Measurements from ENCODE around the gene TPD52L2.
"Not testable (repeated sequence)": the region's sequence is repeated elsewhere in the genome, so short reads cannot be mapped to it uniquely, and the experiment has no call there.

The TPD52L2 gene

DNA sequence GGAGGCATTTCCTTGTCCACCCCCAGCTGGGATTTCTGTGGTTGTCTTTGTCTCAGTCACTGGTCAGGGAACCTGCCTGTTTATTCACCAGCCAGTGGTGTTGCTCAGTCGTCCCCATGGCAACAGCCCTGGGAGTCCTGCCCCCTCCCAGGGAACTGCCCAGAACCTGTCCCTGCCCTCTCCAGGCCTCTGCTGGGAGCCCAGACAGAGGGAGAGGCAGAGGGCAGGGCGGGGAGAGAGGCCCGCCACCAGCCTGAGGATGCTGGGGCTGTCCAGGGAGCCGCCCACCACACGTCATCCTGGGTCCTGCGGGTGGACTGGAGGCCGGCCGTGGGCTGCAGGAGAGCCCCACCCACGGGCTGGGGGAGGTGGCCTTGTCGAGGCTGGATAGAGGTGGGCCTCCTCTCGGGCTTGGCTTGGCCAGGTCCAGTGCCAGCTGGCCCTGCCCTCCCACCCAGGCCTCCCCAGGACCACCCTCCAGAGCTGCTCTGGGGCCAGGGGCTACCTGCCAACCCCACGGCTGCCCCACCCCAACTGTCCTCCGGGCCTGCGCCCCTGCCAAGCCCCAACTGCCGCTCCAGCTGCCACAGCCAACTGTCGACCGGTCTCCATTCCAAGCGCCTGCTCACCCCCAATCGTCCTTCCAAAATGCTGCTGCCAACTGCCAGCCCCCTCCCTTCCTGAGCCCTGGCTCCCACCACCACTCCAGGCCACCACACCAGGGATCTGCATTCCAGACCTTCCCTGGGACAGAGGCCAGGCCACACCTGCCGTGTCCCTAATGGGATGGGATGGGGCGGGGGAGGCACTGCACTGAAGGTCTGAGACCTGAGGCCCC lies 29.8 kb upstream of the TPD52L2 start:
- DNase-seq (ENCODE audit: low read depth in 2 of 2): no peak

DNA sequence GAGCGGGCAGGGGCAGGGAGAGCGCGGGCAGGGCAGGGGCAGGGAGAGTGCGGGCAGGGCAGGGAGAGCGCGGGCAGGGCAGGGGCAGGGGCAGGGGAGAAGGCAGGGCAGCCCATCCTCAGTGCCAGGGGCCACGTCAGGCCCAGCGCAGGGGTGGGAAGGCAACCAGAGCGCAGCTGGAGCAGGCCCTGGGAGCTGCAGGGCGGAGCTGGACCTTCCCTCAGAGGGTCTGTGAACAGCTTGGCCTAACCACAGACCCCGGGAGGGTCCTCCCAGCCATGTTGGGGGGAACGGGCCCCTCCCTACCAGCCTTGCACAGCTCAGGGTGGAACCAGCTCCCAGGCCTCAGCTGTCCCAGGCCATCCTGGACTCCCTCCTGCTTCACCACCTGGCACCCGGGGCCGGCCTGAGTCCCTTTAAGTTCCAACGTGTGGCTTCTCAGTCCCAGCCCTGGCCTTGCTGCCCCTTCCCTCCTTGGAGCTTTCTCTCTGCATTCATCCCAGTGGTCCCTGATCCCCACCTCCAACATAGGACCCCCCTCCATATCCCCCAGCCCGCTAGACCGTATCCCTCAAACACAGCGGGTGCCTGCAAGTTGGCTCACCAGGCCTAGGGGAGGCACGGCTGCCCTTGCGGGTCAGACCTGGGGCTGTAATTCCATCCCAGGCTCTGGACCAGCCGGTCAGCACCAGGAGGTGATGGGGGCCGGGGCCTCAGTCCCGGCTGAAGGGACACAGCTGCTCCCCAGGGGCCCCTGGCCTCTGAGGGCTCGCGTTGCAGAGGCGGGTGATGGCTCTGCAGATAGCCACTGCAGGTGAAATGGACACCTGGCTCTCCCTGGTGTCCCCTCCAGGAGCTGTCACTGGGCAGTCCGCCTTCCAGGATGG lies 28.4 kb upstream of the TPD52L2 start:
- no peak for DNase-seq (ENCODE audit: low read depth in 2 of 2)

DNA sequence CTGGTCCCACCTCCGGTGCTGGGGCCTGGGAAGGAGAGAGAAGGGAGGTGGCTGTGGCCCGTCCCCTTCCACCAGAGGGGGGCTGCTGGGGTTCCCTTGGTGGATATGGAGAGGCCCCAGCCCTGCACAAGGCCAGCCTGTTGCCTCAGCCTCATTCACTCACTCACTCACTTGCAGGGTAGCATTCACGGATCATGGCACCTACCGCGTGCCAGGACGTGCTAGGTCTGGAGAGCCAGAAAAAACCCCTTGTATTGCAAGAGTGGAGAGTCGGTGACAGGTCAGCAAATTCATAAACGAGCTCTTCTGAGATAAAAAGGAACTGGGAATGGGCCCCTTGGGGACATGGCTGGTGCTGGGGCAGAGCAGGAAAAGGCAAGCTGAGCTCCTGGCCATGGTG lies 27.6 kb upstream of the TPD52L2 start:
- DNase-seq (ENCODE audit: low read depth in 2 of 2): no peak

DNA sequence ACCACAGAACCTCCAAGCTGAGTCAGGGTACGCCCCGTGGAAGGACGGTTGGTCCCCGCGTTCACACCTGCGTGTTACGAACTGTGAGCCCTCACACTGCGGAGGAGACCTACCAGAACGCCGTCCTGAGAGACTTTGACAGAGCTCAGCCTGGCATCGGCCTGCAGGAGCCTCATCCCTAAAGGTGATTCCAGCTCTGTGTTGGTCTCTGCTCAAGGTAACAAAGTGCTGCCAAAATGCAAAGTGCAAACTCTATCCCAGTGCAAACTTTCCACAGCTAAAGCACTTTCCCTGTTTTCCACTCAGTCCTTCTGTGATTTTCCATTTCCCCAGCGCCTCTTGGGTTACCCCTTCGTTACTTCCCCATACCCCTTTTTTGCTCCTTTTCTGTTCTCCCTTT lies 25.4 kb upstream of the TPD52L2 start:
- DNase-seq (ENCODE audit: low read depth in 2 of 2): no peak

DNA sequence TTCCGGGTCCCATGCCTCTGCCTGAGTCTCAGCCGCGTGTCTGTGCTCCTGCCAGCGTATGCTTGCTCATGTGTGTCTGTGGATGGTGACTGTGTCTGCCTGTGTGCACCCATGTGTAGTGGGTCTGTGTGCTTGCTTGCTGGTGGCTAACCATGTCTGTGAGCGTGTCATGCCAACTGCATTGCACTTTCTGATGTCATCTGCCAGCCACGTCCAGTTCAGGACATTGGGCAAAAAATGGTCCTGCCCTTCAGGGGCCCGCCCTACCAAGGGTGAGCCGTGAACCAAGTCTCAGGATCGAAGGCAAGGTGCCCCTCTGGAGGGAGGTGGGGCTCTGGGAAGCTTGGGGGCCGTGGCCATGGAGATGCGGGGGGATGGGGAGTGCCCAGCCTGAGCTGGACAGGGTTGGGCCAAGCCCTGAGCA lies 24.7 kb upstream of the TPD52L2 start:
- no peak for DNase-seq (ENCODE audit: low read depth in 2 of 2)

DNA sequence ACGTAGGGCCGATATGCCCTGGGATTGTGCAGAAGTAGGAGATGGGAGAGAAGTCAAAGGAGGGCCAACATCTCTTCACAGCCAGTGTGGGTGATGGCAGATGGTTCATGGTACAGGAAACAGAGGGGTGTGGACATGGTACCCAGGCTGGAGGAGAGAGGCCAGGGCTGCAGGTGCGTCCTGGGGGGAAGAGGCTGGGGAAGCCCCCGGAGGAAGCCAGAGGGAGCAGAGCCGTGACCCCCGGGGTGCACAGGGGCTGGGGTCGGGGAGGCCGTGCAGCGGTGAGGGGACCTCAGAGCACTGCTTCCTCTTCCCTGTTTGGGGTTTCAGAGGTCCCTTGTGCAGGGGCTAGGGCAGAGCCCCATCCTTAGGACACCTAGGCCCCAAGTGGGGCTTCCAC lies 22.8 kb upstream of the TPD52L2 start:
- no peak for DNase-seq (ENCODE audit: low read depth in 2 of 2)

DNA sequence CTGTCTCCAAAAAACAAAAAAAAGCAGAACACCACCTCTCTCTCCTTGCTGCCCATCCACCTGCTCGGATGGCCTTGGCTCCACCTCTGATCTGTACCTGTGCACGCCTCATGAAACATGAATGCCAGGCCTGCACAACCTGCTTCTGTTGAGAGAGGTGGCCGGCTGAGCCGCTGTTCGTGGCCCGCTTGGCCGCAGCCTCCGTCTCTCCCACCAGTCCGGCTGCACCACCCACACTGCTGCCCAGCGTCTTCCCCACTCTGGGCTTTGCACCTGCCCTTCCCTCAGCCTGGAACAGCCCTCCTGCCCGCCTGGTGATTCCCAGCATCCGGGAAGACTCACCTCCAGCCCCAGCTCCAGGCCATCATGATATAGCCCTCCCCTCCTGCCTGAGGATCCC lies 21.8 kb upstream of the TPD52L2 start:
- no peak for DNase-seq (ENCODE audit: low read depth in 2 of 2)

DNA sequence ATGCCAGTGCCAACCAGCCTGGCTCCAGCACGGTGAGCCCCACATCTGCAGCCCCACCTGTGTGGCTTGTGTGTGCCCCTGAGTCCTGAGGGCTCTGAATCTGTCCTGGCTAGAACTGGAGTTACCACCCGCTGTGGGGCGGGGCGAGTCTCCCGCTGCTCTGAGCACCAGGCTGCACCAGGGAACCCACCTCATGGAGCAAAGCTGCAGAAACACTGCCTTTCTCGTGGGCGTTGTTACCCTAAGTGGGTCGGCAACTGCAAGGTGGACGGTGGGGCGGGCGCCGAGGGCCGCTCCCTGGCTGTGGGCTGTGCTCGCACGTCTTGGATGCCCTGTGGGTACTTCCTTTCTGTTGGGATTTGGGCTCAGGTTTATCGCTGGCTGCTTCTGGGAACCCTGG lies 21.3 kb upstream of the TPD52L2 start:
- no peak for DNase-seq (ENCODE audit: low read depth in 2 of 2)

DNA sequence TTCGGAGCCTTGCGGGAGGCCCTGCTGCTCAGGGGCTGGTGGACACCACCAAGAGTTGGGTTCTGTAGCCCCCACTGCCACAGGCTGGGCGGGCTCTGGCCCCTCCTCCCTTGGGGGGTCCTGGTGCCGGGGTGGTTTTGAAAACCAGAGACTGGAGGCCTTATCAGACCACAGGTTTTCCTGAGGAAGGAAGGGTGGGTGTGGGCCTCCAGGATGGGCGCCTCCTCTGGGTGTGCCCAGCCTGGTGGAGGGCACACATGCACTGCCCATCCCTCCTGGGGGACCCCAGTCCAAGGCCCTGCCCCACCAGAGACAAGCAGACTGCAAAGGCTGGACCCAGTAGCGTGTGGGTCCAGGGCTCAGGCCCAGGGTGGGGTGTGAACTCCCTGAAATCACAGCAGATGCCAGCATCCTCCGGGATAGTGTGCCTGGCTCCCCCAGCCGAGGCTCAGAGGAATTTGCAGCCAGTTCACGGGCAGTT lies 20.5 kb upstream of the TPD52L2 start:
- DNase-seq (ENCODE audit: low read depth in 2 of 2): no peak

DNA sequence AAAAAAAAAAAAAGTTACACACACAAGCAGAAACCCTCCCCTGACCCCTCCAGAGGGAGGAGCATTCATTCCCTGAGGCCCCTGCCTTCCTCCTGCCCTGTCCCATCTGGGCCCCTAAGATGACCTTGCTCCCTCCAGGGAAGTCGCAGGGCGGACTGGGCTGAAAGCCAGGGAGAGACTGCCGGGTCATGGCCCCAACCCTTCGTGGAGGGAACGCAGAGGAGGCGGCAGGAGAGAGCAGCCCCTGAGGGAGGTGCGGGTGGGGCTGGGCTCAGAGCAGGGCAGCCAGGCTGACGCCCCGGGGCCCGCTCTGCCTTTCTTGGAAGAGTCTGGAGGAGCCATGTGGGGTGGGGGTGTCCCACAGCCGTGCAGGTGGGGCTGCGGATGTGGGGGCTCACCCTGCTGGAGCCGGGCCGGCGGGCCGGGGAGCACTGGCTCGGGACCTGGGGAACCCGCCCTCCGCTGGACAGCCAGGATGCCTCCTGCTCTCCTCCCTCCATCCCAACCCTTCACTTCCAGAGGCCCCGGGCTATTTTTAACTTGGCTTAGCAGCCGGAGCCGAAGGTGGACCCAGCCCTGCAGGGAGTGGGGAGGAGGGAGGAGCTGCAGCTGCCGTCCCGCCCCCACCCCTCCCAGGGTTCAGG lies 18.8 kb upstream of the TPD52L2 start:
- no peak for DNase-seq (ENCODE audit: low read depth in 2 of 2)

DNA sequence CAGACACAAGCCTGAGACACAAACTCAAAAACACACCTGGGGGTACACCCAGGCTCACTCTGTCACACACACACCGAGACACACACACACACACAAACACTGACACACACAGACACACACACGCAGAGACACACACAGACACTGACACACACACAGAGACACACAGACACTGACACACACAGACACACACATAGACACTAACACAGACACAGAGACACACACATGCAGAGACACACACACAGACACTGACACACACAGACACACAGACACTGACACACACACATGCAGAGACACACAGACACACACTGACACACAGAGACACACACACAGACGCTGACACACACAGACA lies 18.2 kb upstream of the TPD52L2 start:
- no peak for DNase-seq (ENCODE audit: low read depth in 2 of 2)

DNA sequence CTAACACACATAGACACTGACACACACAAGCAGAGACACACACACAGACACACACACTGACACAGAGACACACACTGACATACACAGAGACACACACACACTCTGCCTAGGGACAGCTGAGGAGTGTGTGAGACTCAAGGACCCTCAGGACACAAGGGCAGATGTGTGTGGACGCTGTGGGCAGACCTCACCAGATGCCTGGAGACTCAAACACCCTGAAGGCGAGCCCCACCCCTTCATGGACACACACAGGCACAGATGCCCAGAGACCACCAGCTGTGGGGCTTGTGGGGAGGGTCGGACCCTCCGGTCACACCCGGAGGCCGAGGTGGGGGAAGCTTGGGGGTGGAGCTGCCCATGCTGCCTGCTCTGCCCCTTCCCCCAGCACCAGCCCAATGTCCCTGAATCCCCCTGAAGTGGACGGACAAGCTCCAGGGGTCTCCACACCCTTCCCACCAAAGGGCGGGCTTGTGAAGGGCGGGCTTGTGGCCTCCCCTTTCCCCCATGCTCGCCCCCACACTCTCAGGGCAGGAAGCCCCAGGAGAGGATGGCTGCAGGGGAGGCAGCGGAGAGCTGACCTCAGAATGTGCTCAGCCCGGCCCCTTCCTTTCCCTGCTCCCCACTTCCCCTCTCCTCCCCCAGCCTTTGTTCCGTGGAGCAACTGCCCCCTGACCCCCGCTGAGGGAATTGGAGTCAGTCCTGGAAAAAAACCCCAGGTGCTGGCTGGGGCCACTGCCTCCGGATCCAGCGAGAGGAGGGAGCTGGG lies 17.6 kb upstream of the TPD52L2 start:
- no peak for DNase-seq (ENCODE audit: low read depth in 2 of 2)

DNA sequence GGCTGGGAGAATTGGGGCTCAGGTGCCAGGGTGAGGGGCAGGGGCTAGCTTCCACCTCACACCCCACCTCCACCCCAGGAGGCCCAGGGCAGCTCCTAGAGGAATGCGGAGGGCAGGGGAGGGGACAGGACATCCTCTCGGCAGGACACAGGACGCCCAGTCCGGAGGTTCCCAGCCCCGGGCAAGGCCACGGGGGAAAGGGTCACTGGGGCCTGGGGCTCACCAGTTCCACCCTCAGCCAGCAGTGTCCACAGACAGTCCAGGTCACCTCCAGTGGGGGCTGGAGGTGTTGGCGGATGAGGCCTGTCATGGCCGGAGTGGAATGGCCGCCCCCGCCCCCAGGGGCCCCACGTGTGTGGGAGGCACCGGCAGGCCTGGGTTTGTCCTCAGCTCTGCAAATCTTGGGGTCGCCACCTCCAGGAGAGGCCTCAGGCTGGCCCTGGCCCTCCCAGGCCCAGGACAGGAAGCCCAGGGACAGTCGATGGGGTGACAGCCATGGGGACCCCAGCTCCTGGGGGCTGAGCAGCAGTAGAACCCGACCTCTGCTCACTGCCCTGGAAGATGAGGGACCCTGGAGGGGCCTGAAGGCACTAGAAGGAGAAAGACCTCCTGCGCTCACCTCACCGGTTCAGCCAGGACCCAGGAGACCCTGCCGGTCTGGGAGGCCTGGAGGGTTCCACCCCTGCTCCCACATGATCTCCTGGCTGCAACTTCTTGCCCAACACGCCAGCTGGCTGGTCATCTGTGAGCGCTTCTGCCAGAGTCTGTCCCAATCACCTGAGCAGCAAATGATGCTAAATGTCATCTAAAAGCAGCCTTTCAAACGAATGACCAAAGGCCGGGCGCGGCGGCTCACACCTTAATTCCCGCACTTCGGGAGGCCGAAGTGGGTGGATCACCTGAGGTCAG lies 16.8 kb upstream of the TPD52L2 start:
- no peak for DNase-seq (ENCODE audit: low read depth in 2 of 2)

DNA sequence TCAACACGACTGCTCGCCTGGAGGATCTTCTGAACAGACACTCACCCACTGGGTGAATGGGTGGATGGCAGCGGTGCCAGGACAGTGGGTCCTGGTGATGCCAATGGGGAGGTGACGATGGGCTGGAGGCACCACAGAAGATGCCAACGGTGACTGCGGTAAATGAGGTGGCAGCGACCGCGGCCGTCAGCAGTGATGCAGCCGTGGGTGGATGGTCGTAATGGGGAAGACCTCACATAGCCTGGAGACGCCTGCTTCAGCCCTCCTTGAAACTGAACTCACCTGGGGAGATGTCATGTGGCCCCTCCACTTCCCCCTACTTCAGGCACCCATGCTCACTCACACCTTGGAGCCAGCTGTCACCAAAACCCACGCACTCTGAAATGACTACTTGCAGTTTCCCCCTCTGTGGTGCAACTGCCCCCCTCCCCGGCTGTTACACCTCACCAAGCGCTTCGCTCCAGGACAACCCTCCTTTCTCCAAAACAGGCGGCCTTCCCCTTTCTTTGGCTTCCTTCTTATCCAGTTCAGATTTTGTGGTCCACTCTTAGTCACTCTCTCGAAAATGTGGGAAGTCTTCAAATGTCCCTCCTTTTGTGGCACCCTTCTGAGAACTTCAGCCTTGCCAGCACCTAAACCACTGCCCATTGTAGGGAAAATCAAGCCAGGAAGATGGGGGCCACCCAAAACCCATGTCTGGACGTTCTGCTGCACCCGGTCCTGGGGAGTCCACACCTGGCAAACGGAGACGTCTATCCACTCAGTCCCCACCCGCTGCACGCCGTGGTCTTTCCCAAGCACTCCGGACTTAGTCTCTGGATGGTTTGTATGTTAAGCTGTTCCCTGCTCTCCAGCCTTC lies 14.2 kb upstream of the TPD52L2 start:
- peak; percentile 51 to 64 for DNase-seq (ENCODE audit: low read depth in 2 of 2)

DNA sequence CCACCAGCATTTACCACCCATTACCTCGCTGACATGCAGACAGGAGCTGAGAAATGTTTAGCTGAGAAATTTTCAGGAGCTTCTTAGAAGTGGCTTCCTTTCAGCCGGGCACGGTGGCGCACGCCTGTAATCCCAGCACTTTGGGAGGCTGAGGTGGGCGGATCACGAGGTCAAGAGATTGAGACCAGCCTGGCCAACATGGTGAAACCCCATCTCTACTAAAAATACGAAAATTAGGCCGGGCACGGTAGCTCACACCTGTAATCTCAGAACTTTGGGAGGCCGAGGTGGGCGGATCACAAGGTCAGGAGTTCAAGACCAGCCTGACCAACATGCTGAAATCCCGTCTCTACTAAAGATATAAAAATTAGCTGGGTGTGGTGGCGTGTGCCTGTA lies 13.5 kb upstream of the TPD52L2 start:
- not testable (repeated sequence) for DNase-seq (ENCODE audit: low read depth in 2 of 2)

DNA sequence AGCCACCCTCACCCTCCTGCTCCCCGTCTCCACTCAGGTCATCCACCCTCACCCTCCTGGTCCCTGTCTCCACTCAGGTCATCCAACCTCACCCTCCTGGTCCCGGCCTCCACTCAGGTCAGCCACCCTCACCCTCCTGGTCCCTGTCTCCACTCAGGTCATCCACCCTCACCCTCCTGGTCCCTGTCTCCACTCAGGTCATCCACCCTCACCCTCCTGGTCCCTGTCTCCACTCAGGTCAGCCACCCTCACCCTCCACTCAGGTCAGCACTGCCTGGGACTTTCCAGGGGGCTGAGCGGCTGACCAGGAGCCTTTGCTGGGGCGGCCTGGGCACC lies 11.4 kb upstream of the TPD52L2 start:
- not testable (repeated sequence) for DNase-seq (ENCODE audit: low read depth in 2 of 2)

DNA sequence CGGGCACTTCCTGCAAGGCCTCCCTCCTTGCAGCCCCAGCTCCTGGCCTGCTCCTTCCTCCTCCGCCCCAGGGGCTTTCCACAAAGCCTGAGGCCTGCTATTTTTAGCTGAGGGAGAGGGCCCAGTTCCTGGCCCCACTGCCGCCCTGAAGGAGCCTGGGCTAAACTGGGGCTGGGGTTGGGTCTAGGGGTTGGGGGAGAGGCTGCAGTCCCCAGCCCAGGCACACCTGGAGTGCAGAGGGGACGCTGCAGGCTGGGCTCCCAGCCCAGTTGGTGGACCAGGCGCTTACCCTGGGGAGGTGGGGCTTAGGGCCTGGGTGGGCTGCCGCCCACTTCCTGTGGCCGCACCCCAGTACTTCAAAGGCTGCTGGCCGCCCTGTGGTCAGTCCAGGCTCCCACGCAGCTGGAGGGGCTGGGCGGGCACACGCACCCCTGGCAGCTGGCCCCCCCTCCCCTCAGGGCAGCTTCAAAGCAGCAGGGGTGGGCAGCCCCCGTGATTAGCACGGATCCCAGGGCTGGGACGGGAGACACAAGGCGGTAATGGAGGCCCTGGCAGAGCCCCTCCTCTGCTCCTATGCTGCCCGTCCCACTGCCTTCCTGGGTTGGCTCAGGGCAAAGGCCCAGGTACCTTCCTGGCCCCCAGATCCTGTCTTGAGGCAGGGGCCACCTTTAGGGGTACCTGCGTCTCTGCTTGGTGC lies 10.9 kb upstream of the TPD52L2 start:
- DNase-seq (ENCODE audit: low read depth in 2 of 2): no peak

DNA sequence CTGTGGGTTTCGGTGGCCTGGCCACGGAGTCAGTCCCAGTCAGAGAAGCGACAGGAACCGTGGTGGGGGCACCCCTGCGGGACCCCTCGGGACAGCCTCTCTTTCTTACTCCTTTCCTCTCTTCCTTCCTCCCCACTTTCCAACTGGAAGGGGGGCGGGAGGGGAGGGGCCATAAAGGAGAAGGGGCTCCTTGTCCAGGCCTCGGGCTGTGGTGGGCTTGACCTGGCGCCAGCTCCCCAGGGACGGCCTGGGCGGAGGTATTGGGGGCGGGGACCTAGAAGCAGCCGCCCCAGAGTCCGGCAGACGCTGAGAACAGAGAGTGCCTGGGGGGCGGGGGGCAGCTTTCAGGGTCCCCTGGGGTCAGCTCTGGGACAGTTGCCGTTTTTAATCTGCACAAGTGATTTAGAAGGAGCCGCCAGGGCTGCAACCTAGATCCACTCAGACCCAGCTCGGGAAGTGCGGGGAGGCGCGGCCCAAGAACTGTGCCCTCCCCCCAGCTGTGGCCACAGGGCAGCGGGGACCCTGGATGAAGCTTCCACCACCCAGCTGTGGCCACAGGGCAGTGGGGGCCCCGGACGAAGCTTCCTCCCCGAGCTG lies 10.2 kb upstream of the TPD52L2 start:
- no peak for DNase-seq (ENCODE audit: low read depth in 2 of 2)
